ENCODE results near the gene NHS.

DNA sequence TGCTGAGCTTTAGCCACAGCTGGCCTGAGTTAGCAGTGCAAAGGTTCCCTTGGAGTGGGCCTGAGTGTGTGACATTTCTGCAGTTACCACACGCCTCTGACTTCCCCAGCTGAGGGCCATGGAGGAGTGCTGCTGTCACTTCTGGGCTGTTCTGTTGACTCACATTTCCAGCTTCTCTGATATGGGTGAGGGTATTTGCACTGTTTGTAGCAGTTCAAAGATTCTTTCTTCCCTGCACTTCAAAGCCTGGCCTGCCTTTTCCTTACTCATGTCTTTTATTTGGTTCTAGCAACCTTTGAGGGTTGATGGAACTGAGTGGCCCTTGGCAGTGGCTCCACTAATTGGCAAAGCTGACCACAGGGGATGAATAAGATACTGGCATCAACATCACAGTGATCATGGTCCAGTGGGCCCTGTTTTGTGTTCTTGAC is 335.9 kb downstream of the NHS start:
- TF ChIP-seq, protein P1, sequence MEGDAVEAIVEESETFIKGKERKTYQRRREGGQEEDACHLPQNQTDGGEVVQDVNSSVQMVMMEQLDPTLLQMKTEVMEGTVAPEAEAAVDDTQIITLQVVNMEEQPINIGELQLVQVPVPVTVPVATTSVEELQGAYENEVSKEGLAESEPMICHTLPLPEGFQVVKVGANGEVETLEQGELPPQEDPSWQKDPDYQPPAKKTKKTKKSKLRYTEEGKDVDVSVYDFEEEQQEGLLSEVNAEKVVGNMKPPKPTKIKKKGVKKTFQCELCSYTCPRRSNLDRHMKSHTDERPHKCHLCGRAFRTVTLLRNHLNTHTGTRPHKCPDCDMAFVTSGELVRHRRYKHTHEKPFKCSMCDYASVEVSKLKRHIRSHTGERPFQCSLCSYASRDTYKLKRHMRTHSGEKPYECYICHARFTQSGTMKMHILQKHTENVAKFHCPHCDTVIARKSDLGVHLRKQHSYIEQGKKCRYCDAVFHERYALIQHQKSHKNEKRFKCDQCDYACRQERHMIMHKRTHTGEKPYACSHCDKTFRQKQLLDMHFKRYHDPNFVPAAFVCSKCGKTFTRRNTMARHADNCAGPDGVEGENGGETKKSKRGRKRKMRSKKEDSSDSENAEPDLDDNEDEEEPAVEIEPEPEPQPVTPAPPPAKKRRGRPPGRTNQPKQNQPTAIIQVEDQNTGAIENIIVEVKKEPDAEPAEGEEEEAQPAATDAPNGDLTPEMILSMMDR (IDR thresholded peaks at IDR 0.05 in 4 of 5, conservative IDR thresholded peaks at IDR 0.05 in 1 of 5), result no peak
- TF ChIP-seq POLR2A (IDR thresholded peaks at IDR 0.05), result no peak
